CD14-positive monocyte (primary cell): ENCODE results near the gene ACTA2. TPM values are rescaled to one million over a fixed set of nuclear protein-coding genes. Genes with fewer than 3 reads are reported as not detected.

Experiments used
- DNase-seq, 3 donors: peaks; one replicate each; pipeline ENCODE4 v3.0.0-alpha.2; 2011 to 2022
- H2AFZ ChIP-seq: 2 replicates; pipeline ENCODE4 v1.6.0; 2012; ENCODE audit warnings: mild to moderate bottlenecking, low read depth, low read length, inconsistent platforms; ENCODE audit not compliant: insufficient read depth, poor library complexity, severe bottlenecking
- H3K27ac ChIP-seq, 2 donors: 1 replicate in 1 of 2; 2 replicates in 1 of 2; pipeline ENCODE4 v1.5.1; 2012 to 2013; ENCODE audit warnings: low read length in 2 of 2, control low read depth in 1 of 2, inconsistent platforms in 1 of 2, low read depth in 1 of 2, mild to moderate bottlenecking in 1 of 2
- H3K27me3 ChIP-seq, 2 donors: one replicate each; pipeline versions ENCODE4 v1.6.0 to v1.6.1; 2011 to 2013; ENCODE audit warnings: low read length in 2 of 2; ENCODE audit not compliant: control insufficient read depth in 2 of 2, insufficient read depth in 2 of 2
- H3K36me3 ChIP-seq, 2 donors: replicated peaks in 1 of 2; 1 replicate in 1 of 2; 2 replicates in 1 of 2; pipeline versions ENCODE4 v1.5.1 to v1.6.1; 2012 to 2013; ENCODE audit warnings: low read length in 2 of 2, control low read depth in 1 of 2, inconsistent platforms in 1 of 2, mild to moderate bottlenecking in 1 of 2; ENCODE audit not compliant: insufficient read depth in 2 of 2, control insufficient read depth in 1 of 2
- H3K4me1 ChIP-seq, 2 donors: 1 replicate in 1 of 2; 2 replicates in 1 of 2; pipeline versions ENCODE4 v1.5.1 to v1.6.1; 2012 to 2013; ENCODE audit warnings: low read length in 2 of 2, control low read depth in 1 of 2, inconsistent platforms in 1 of 2, mild to moderate bottlenecking in 1 of 2, moderate library complexity in 1 of 2; ENCODE audit not compliant: insufficient read depth in 2 of 2, control insufficient read depth in 1 of 2
- H3K4me2 ChIP-seq: replicated peaks from 2 replicates; pipeline ENCODE3; 2012; ENCODE audit warnings: low read length, moderate library complexity, mild to moderate bottlenecking; ENCODE audit not compliant: poor library complexity, severe bottlenecking; ENCODE audit errors: extremely low read depth
- H3K4me3 ChIP-seq, 3 experiments: fragments of 200-600 bp in 1 of 3; sonication (generic) in 1 of 3; replicated peaks in 1 of 3; 1 replicate in 2 of 3; 2 replicates in 1 of 3; pipeline ENCODE4 v1.5.1; 2011 to 2013; ENCODE audit warnings: low read length in 3 of 3, mild to moderate bottlenecking in 3 of 3, control low read depth in 2 of 3, low read depth in 2 of 3, inconsistent platforms in 1 of 3, moderate library complexity in 1 of 3
- H3K79me2 ChIP-seq: 2 replicates; pipeline ENCODE4 v1.6.0; 2012; ENCODE audit warnings: mild to moderate bottlenecking, control low read depth, inconsistent platforms, low read length, moderate library complexity; ENCODE audit not compliant: insufficient read depth
- H3K9ac ChIP-seq: 2 replicates; pipeline ENCODE4 v1.6.0; 2017; ENCODE audit warnings: low read length, mild to moderate bottlenecking; ENCODE audit not compliant: insufficient read depth, poor library complexity, severe bottlenecking
- H3K9me3 ChIP-seq, 2 donors: replicated peaks in 1 of 2; 1 replicate in 1 of 2; 2 replicates in 1 of 2; pipeline versions ENCODE4 v1.5.1 to v1.6.1; 2012 to 2013; ENCODE audit warnings: low read length in 2 of 2, control low read depth in 1 of 2; ENCODE audit not compliant: control insufficient read depth in 1 of 2, insufficient read depth in 1 of 2
- H4K20me1 ChIP-seq: 2 replicates; pipeline ENCODE4 v1.6.0; 2012; ENCODE audit warnings: mild to moderate bottlenecking, low read length, control low read depth, moderate library complexity; ENCODE audit not compliant: insufficient read depth
- H3K27ac Mint-ChIP-seq, 7 donors: one replicate each; pipeline ENCODE4 v1.8.0; 2020; ENCODE audit warnings: mild to moderate bottlenecking in 7 of 7, mixed read lengths in 7 of 7, moderate library complexity in 6 of 7, inconsistent platforms in 2 of 7
- H3K27me3 Mint-ChIP-seq, 3 donors: one replicate each; pipeline ENCODE4 v1.8.0; 2021 to 2022; ENCODE audit warnings: low read depth in 3 of 3, mild to moderate bottlenecking in 3 of 3, mixed read lengths in 3 of 3, moderate library complexity in 3 of 3, inconsistent platforms in 1 of 3
- H3K36me3 Mint-ChIP-seq, 2 donors: one replicate each; pipeline ENCODE4 v1.8.0; 2020; ENCODE audit warnings: mixed read lengths in 2 of 2, inconsistent platforms in 1 of 2, mild to moderate bottlenecking in 1 of 2
- H3K4me1 Mint-ChIP-seq: one replicate; pipeline ENCODE4 v1.8.0; 2020; ENCODE audit warnings: mild to moderate bottlenecking, mixed read lengths
- H3K4me3 Mint-ChIP-seq, 2 donors: one replicate each; pipeline ENCODE4 v1.8.0; 2020; ENCODE audit warnings: mild to moderate bottlenecking in 2 of 2, mixed read lengths in 2 of 2, moderate library complexity in 1 of 2
- H3K9me3 Mint-ChIP-seq, 7 donors: one replicate each; pipeline ENCODE4 v1.8.0; 2020 to 2022; ENCODE audit warnings: mixed read lengths in 7 of 7, mild to moderate bottlenecking in 6 of 7, moderate library complexity in 6 of 7, inconsistent platforms in 2 of 7
- CTCF ChIP-seq: fragments of 200-600 bp; IDR thresholded peaks from one replicate; pipeline ENCODE4 v1.8.0; 2022; ENCODE audit warnings: antibody characterized with exemption, mild to moderate bottlenecking
- WGBS: methylation state at CpG from one replicate; pipeline ENCODE4 v1.1.5; 2013; ENCODE audit warnings: missing lambda C conversion rate; ENCODE audit not compliant: insufficient coverage; 5-methylcytosine and 5-hydroxymethylcytosine counted together
- intact Hi-C, 2 donors: fragments of 100-400 bp; cut with micrococcal nuclease; formaldehyde crosslinking; loops; one replicate each; pipeline versions ENCODE4 v1.15.0 to v1.15.1; 2023
- polyA plus RNA-seq, 3 donors: library from polyadenylated mRNA; depleted of rRNA in 1 of 3; unstranded in 2 of 3; stranded (reverse) in 1 of 3; fragments of 300-500 nt in 2 of 3; fragments of >200 nt in 1 of 3; fragmentation: Illumina TruSeq in 2 of 3; gene quantifications; 1 replicate in 2 of 3; 2 replicates in 1 of 3; pipeline ENCODE4 v1.2.3, GENCODE V29; 2012 to 2021

ACTA2 gene
- polyA plus RNA-seq, 3 donors = 4.4 to 12.3 (median 6.8) TPM

DNA sequence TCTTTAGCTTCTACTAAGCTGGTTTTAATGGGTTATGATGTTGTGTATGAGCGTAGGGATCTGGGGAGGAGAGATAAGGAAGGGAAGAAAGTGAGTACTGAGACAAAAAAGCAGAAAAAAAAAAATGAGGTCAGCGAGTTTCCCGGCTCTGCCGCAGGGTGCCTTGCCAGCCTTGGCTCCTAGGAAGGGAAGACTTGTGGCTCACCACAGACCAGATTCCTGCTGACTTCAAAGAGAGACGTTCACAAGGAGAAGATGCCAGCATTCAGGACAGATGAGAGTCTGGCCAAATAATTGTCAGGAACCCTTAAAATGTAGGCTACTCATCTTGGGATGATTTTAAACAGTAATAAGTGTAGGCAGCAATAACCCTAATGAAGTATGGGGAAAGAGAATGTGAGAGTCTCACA lies 26.6 kb upstream of the ACTA2 start:
- H3K9me3 Mint-ChIP-seq = no peaks in the 10 kb centered on the region
- Histone ChIP-seq H3K9ac (no peak overlapping the region), H3K79me2 (no peaks in the 10 kb centered on the region), H3K27me3 (no peaks in the 10 kb centered on the region), H3K4me3 (no peak overlapping the region), H2AFZ (no peak overlapping the region), H3K4me1 (peaks cover 11 to 12% of the 10 kb centered on the region in 2 donors), H3K4me2 (no peak overlapping the region), H4K20me1 (no peaks in the 10 kb centered on the region), H3K27ac (no peak overlapping the region), H3K36me3 (no peaks in the 10 kb centered on the region), H3K9me3 (no peaks in the 10 kb centered on the region)
- peak overlapping the region in 1 of 2 donors; percentile 28 for H3K4me3 Mint-ChIP-seq
- DNase-seq = no peak
- peaks cover 0 to 1% (median 0%) of the 10 kb centered on the region in 3 donors for H3K27me3 Mint-ChIP-seq
- intact Hi-C loops = no loop called here
- peaks cover 13% of the 10 kb centered on the region for H3K4me1 Mint-ChIP-seq
- peaks cover 3 to 11% of the 10 kb centered on the region in 2 donors for H3K36me3 Mint-ChIP-seq
- 3% methylated on average over 5 of the region's 5 CpGs for WGBS
- no peak for TF ChIP-seq CTCF
- H3K27ac Mint-ChIP-seq = no peak overlapping the region

DNA sequence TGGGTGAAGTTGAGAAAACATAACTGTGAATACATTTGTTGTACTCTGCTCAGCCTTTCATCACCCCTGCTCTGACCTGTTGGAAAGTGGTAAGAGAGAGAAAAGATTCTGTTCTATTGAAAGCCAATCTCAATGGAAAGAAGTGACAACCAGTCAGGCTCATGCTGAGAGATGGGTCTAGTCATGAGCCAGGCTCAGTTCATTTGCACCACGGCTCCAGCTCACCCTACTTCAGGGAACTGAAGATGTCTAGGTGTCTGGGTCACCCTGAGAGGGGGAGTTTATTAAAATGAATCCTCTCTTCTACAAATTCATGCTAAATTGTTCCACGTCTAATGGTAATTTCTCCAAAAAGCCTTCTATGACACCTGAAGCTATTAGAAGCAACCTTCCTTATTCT lies 25.9 kb upstream of the ACTA2 start:
- H3K4me3 ChIP-seq = no peak overlapping the region
- H3K79me2 ChIP-seq = no peaks in the 10 kb centered on the region
- peaks cover 11 to 12% of the 10 kb centered on the region in 2 donors for H3K4me1 ChIP-seq
- TF ChIP-seq CTCF = no peak
- H2AFZ ChIP-seq = no peak overlapping the region
- no peak overlapping the region for H3K9ac ChIP-seq
- no peaks in the 10 kb centered on the region for H3K36me3 ChIP-seq
- Mint-ChIP-seq H3K27ac (no peak overlapping the region), H3K9me3 (no peaks in the 10 kb centered on the region), H3K36me3 (peaks cover 3 to 9% of the 10 kb centered on the region in 2 donors), H3K4me1 (peaks cover 12% of the 10 kb centered on the region), H3K27me3 (peaks cover 0 to 1% (median 0%) of the 10 kb centered on the region in 3 donors), H3K4me3 (no peak overlapping the region)
- no peaks in the 10 kb centered on the region for H3K27me3 ChIP-seq
- H3K4me2 ChIP-seq = no peak overlapping the region
- intact Hi-C loops = no loop called here
- H3K9me3 ChIP-seq = no peaks in the 10 kb centered on the region
- no CpG with 5 or more reads among the region's 2 CpGs for WGBS
- no peak overlapping the region for H3K27ac ChIP-seq
- H4K20me1 ChIP-seq = no peaks in the 10 kb centered on the region
- DNase-seq = no peak
